ENCODE data around the gene CADPS. TPM values are rescaled to one million over a fixed set of nuclear protein-coding genes. Genes with fewer than 3 reads are reported as not detected.

CADPS gene
- total RNA-seq, 1 experiment from 2014 or later = not detected

DNA sequence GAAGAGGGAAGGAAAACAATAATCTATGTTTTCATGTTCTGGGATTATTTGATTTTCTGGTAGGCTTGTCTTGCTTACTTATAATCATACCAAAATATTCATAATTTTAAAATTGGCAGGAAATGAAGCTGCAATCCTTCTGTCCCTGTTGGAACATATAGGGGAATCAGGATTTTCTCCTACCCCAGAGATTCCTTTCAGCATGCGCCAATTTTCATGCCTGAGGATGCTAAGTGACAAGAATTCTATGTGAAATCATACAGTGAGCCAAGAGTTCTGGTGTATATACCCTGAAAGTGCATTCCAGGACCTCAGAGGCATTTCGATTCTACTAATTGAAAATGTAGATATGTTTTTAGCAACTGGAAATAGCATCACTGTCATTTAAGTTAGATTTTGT, 9.9 kb upstream of the CADPS start:
- Histone ChIP-seq H3K27ac (ENCODE audit: low read depth, low read length, poor library complexity, severe bottlenecking) (no peak overlapping the region), H3K36me3 (ENCODE audit: insufficient read depth, low read length, poor library complexity, severe bottlenecking) (no peaks in the 10 kb centered on the region), H3K27me3 (replicated peaks; ENCODE audit: insufficient read depth, low read depth, low read length, poor library complexity) (peaks cover 8% of the 10 kb centered on the region), H3K9me3 (ENCODE audit: low read depth, low read length, poor library complexity, severe bottlenecking) (no peaks in the 10 kb centered on the region), H3K4me1 (ENCODE audit: insufficient read depth, low read length, poor library complexity, severe bottlenecking) (no peaks in the 10 kb centered on the region), H3K4me3 (ENCODE audit: low read depth, low read length, poor library complexity, severe bottlenecking) (no peak overlapping the region)
- no TSS peak for BruUV-seq (replicated peaks)
- CTCF ChIA-PET = no interaction called here
- intact Hi-C loops (cut with micrococcal nuclease; ENCODE audit: unreplicated experiment) = no loop called here
- TF ChIP-seq CTCF (conservative IDR thresholded peaks at IDR 0.05; ENCODE audit: low read depth, low read length) = no peak
- TF ChIP-seq EZH2 (IDR thresholded peaks at IDR 0.05; ENCODE audit: borderline replicate concordance, low read depth, low read length, poor library complexity, severe bottlenecking) = no peak
- POLR2A ChIA-PET (ENCODE audit: low non-redundant PET) = no interaction called here
- no peak for DNase-seq (ENCODE audit: low spot score)

DNA sequence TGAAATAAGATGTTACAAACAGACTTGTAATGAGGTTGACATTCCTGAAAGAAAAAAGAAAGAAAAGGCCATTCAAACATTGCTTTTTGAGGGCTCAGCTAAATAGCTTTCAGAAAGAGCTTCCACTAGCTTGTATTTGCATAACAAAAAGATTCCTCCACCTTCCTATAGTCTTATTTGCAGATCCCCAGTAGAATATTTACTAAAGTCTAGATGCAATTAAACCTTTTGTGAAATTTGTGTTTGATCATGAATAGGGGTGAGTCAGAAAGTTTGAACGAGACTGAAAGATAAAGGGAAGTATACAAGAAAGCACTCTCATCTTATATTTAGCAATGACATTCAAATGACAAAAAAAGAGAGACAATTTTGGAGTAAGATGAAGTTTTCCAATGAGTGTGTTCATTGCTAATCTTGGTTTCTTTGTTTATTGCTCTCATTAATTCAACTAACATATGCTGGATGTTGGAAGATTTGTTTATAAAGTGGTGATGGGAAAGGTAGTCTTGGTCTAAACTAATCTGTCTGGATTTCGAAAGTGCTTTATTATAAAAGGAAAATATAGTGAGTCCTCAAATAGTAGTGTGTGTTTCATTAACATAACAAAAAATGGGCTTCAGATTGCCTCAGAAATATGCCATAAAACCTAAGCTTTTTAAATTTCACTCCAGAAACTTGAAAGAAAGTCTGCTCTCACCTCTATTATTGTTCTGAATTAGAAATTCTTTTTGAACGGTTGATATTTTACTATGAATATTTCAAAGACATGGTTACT, 9.1 kb upstream of the CADPS start:
- no TSS peak for BruUV-seq (replicated peaks)
- DNase-seq (ENCODE audit: low spot score) = no peak
- intact Hi-C loops (cut with micrococcal nuclease; ENCODE audit: unreplicated experiment) = no loop called here
- CTCF ChIA-PET = no interaction called here
- Histone ChIP-seq H3K4me3 (ENCODE audit: low read depth, low read length, poor library complexity, severe bottlenecking) (no peak overlapping the region), H3K36me3 (ENCODE audit: insufficient read depth, low read length, poor library complexity, severe bottlenecking) (no peaks in the 10 kb centered on the region), H3K4me1 (ENCODE audit: insufficient read depth, low read length, poor library complexity, severe bottlenecking) (no peaks in the 10 kb centered on the region), H3K27me3 (replicated peaks; ENCODE audit: insufficient read depth, low read depth, low read length, poor library complexity) (peaks cover 8% of the 10 kb centered on the region), H3K27ac (ENCODE audit: low read depth, low read length, poor library complexity, severe bottlenecking) (no peak overlapping the region), H3K9me3 (ENCODE audit: low read depth, low read length, poor library complexity, severe bottlenecking) (no peaks in the 10 kb centered on the region)
- POLR2A ChIA-PET (ENCODE audit: low non-redundant PET) = interaction anchor here (0.7 kb wide), 1 partner anchor 11 kb away, joined by 3 read pairs; no protein-coding TSS in a partner anchor
- TF ChIP-seq EZH2 (IDR thresholded peaks at IDR 0.05; ENCODE audit: borderline replicate concordance, low read depth, low read length, poor library complexity, severe bottlenecking) (no peak), CTCF (conservative IDR thresholded peaks at IDR 0.05; ENCODE audit: low read depth, low read length) (no peak)

DNA sequence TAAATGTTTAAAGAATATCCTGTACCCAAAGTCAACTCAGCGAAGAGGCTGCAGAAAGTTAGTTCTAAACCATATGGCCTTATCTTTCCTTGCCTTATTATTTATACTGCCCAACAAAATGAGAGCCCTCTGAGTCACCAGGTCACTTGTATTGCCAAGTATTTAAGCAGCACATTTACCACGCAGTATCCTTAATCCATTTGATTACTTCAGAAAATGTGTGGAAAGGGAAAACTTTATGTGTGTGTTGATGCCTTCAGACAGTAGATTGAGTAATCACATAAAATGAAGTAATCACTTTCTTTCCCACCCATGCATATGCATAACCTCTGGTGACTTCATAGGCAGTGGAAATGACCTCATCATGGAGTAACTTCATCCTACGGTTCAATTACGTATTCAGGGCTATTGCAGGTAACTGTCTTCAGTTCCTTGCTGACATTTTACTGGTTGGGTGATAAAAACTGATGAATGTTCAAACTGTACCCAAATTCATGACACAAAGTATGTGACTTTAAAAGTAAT, 7.5 kb upstream of the CADPS start:
- no peak for DNase-seq (ENCODE audit: low spot score)
- TF ChIP-seq CTCF (conservative IDR thresholded peaks at IDR 0.05; ENCODE audit: low read depth, low read length) (no peak), EZH2 (IDR thresholded peaks at IDR 0.05; ENCODE audit: borderline replicate concordance, low read depth, low read length, poor library complexity, severe bottlenecking) (no peak)
- Histone ChIP-seq H3K27ac (ENCODE audit: low read depth, low read length, poor library complexity, severe bottlenecking) (no peak overlapping the region), H3K36me3 (ENCODE audit: insufficient read depth, low read length, poor library complexity, severe bottlenecking) (no peaks in the 10 kb centered on the region), H3K9me3 (ENCODE audit: low read depth, low read length, poor library complexity, severe bottlenecking) (no peaks in the 10 kb centered on the region), H3K27me3 (replicated peaks; ENCODE audit: insufficient read depth, low read depth, low read length, poor library complexity) (peaks cover 8% of the 10 kb centered on the region), H3K4me3 (ENCODE audit: low read depth, low read length, poor library complexity, severe bottlenecking) (no peak overlapping the region), H3K4me1 (ENCODE audit: insufficient read depth, low read length, poor library complexity, severe bottlenecking) (no peaks in the 10 kb centered on the region)
- intact Hi-C loops (cut with micrococcal nuclease; ENCODE audit: unreplicated experiment) = no loop called here
- BruUV-seq (replicated peaks) = no TSS peak
- ChIA-PET POLR2A (ENCODE audit: low non-redundant PET) (no interaction called here), CTCF (no interaction called here)

All from A673 (cell line).